HuH-7 (cell line): Measurements from ENCODE around the gene HPCAL4.

ENCODE experiments used
- DNase-seq: peaks from one replicate; pipeline ENCODE4 v3.0.0; 2011; ENCODE audit warnings: low spot score

The HPCAL4 gene

DNA sequence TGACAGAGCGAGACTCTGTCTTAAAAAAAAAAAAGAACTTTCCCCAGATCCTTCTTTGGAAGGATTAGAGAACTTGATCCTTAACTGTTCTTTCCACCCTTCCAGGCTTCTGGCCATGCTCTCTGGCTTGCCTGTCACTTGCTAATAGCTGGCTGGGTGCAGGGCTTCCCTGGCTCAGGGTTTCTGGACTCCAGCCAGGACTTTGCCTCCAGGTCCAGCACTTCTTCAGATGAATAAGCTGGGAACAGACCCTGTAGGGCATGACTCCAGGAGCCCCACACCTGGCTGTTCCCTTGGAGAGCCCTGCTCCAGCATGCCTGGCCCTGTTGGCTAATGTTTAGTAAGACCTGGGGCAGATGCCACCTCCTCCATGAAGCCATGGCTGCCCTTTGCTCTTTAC, 16.0 kb downstream of the HPCAL4 start:
- no peak for DNase-seq

DNA sequence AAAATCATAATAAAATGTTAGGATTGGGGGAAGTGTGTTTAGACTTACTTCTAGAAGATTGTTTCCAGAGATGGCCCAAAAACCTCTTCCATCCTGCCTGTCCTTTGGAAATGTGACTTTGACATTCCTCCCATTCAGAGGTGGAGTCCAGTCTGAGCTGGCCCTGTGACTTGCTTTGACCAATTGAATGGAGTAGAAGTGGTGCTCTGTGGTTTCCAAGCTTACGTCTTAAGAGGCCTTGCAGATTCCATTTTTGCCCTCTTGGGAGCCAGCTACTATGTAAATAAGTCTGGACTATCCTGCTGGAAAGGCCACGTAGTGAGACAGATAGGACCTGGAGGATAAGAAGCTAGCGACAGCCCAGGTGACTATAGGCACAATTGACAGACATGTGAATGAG, 18.0 kb downstream of the HPCAL4 start:
- DNase-seq: no peak

DNA sequence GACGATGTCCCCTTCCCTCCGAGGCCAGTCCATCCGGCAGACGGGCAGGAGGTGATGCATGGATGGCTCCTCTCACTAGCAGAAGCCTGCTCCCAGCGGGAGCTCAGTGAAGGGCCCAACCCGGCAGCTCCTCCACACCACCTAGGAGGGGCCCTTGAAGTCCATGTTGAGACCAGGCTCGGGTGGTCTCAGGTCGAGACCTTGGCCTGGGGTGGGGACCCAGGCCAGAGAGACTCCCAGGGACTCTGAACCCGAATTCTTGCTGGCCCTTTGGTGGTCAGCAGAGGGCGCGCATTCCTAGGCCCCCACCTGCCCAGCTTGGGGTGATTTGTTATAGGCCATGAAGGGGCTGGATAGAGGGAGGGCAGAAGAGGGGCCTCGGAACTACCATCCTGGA, 18.7 kb downstream of the HPCAL4 start:
- DNase-seq: peak; percentile 84

DNA sequence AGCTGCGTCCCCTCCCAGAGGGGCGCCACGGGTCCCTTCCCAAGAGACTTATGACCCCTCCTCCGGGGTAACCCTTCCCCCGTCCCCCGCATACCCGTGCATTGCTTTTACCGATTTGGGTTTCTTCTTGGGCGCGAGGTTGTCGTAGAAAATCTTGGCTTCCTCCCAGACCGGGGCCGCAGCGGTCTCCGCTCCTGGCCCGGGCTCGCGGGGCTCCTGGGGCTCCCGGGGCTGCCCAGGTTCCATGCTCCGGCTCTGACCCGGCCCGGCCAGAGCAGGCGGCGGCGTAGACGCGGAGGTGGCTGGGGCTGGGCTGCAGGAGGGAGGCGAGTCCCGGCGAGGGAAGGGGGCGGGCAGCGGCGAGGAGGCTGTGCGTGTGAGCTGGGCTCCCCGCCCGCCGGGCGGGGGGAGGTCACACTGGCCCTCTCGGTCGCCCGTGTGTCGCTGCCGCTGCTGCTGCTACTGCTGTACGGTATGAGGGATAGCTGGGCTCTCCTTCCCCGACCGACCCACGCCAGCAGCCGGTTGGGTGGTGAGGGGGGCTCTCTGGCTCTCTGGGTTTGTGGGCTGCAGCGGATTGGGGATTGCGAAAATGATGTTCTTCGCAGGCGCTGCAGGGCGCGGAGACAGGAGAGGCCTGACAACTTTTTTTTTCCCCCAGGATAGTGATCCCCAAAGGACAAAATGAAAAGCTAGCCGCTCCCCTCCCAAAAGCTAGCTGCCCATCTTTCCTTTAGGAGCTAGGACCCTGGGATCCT, 19.3 kb downstream of the HPCAL4 start, which contains the start of gene NT5C1A:
Gene NT5C1A, minus strand, starts transcription at position 315 of the 758 bp plus-strand sequence. Its CDS starts 69 bp downstream, at position 246.
- peak; percentile 67 for DNase-seq

DNA sequence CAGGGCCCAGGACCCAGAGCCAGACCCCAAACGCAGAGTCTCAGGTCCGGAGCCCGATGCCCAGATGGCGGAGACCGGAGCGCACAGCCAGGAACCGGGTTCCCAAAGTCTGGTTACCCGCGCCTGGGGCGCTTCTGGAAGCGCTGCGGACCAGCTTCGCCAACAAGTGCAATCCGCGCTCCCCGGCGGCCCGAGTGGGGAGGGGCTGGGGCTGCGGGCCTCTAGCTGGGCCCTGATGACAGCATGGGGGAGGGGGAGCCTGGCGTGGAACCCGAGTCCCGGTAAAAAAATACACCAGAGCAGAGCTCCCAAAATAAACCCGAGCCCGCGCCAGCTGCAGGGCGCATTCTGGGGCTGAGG, 19.8 kb downstream of the HPCAL4 start:
- DNase-seq: no peak

DNA sequence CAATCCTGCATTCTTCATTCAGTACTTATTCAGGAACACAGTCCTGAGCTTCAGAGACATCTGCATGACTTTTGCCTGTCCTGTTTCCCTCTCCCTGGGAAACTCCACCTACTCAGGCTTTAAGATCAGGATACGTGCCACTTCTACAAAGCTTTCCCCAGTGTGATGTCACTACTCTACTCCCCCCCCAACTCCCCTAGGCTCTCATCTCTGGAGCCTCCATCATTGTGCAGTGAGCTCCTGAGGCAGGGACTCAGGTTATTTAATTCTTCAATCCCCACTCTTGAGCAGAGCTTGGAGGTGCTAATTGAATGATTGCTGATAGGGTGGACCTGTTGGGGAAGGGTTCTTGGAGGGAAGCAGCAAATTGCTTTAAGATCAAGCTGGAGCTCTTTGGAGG, 20.5 kb downstream of the HPCAL4 start:
- no peak for DNase-seq

DNA sequence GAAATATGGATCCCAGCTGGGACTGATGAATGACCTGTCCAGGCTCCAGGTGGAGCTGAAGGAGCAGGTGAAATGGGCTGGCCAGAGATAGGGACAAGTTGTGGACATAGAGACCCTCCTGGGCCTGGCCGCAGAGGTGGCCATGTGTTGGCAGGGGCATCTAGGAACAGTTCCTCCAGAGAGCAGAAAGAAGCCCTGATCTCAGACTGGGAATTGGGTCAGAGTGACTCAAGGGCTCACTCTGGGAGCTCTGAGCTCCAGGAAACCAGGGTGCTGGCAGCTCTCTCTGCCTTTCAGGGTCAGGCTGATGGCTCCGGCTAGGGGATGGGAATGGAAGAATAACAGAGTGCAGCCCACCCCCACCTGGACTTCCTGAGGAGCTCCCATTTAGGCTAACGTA, 22.3 kb downstream of the HPCAL4 start:
- DNase-seq: no peak

DNA sequence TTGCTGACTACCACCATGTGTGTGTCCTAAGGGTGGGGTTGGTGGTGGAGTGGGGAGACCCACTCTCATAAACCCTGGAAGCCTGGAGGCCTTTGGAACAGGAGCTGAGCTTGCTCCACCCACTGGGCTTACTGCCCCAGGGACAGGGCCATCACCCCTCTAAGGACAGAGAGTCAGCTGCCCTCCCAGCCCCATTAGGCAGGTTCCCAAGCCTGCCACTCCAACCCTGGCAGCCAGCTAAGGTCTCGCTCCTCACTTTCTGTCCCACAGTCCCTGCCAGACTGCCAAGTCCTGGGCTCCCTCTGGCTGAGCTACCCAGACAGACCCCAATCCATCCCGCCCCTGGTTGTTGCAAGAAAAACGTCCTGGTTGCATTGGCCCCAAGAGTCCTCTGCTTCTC, 23.1 kb downstream of the HPCAL4 start:
- no peak for DNase-seq

DNA sequence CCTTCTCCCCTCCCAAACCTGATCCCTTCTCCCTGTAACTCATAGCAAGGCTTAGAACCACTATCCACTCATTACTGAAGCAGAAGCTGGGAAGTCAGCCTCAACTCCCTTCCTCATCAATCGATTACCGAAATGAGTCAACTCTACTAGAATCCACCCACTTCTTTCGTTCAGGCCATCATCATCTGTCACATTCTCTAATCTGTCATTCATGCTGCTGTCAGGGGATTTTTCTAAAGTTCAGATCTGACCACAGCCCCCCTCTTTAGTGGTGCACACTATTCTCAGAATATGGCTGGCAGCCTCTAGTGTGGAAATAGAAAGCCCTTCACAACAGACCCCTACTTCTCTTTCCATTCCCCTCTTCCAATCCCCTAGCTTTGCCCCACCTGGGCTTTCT, 24.5 kb downstream of the HPCAL4 start:
- DNase-seq: no peak

DNA sequence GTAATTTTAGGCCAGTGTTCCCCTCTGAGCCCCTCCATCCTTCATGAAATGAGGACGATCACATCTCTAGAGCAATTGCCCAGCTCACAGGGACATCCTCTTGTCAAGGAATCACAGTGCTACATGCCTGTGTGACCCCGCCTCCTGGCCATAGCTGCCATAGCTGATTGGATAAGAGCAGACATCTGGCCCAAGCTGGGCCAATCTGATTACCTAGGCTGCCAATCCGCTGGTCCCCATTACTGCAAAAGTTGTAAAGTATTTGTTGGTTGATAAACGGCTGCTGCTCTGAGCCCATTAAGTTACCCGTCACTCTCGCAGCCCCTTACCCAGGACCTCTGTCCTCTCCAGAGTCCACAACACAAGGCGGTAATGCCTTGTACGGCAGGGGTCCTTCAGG, 27.7 kb downstream of the HPCAL4 start:
- no peak for DNase-seq

DNA sequence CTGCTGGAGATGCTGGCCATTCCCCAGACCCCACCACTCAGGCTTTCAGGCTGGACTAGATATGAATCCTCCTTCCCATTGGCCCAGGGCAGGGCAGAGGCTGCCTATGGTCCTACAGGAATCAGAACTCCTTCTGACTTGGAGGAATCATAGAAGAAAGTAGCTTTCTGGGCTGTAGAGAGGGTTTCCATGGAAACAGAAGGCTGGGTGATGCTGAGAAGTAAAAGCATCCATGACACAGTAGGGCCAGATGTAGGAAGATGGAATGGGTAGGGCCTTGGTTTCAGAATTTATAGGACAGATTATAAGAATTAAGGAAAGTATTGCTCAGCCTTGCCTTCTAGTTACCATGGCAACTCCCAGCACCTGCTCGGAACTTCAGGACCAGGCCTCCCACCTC, 28.4 kb downstream of the HPCAL4 start:
- DNase-seq: no peak

DNA sequence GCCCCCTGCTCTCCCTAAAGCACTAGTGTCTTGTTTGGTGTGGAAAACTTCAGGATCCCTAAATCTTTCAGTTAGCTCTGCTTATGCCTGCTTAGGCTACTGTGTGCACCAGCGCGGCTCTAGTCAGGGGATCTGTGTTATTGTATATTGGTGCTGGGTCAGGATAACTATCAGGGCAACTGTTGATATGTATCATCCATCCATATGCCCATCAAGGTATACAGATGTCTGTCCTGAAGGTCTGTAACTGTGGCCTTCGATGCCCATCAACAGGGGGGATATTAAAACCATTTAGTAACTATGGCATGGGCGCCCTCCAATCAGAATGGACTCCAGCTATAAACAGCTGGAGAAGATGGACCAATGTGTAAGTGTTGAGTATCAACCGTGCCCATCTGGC, 31.7 kb downstream of the HPCAL4 start:
- DNase-seq: no peak

DNA sequence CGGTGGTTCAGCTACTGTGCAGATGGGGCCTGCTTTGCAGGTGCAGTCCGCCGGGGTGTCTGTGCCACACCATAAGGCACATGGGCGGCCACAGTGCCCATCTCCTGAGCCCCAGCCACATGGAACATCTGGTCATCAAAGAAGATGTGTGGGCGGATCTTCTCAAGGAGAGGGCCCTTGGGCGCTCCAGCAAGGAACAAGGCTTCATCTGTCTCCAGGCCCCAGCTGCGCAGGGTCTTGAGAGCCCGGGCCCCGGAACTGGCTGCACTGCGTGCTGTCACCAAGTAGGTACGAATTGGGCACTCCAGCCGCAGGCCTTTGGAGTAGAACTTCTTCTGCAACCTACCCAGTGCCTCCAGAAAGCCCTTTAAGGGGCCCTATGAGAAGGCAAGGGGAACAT, 32.1 kb downstream of the HPCAL4 start:
- no peak for DNase-seq

DNA sequence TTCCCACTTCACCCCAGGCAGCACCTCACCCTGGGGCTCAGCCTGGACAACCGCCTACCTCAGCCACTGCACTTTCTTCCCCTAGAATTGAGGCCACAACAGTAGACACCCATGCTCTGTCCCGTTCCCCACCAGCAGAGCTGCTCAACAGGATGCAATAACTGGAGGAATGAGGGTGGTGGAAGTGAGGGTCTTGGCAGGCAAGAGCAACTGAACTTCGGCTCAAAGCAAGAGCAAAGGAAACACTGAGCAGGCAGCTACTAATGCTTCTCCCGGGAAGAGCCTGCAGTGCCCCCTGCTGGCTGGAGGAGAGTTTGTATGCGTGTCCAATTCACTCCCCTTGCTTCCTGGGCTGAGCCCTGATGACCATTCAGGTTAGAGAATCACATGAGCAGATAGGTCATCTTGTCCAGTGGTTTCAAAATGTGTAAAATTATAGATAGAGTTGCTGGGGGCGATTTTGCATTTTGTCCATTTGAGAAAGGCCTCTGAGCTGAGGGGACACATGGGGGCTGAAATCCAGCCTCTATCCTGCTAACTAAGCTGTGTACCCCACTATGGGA, 33.2 kb downstream of the HPCAL4 start:
- DNase-seq: peak; percentile 78

DNA sequence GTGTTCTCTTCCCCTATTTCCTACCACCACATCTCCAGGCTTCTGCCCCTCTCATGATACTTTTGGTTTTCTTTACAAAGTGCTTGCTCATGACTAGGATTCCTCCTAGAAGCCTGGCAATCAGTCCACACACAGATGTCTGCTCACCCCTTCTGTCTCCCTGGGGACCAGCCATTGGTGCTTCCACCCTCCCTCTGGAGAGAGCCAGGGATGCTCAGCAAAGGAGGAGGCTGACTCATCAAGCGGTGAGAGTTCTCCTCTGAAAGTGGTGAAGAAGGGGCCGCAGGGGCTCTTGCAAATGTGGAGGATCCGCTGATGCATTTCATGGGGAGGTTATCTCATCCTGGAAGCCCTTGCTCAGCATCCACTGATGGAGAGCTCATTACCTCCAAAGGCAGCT, 33.8 kb downstream of the HPCAL4 start:
- DNase-seq: no peak

DNA sequence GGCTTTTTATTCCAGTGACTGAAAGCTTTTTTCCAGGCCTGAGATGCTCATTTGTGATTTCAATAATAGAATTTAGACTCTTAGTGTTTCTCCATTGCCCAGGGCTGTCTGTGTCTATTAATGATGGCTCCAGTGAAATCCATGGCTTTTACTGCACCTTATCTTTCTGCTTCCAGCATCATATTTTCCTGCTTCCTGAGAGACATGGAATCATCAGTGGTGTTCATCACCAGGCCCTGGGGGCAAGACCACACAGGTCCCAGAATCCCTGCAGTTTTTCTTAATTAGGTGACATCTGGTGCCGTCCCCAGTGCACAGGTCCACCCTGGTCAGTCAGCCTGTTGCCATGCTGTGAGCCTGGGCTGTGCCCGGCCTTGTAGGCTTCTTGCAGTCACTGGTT, 34.8 kb downstream of the HPCAL4 start:
- DNase-seq: no peak

DNA sequence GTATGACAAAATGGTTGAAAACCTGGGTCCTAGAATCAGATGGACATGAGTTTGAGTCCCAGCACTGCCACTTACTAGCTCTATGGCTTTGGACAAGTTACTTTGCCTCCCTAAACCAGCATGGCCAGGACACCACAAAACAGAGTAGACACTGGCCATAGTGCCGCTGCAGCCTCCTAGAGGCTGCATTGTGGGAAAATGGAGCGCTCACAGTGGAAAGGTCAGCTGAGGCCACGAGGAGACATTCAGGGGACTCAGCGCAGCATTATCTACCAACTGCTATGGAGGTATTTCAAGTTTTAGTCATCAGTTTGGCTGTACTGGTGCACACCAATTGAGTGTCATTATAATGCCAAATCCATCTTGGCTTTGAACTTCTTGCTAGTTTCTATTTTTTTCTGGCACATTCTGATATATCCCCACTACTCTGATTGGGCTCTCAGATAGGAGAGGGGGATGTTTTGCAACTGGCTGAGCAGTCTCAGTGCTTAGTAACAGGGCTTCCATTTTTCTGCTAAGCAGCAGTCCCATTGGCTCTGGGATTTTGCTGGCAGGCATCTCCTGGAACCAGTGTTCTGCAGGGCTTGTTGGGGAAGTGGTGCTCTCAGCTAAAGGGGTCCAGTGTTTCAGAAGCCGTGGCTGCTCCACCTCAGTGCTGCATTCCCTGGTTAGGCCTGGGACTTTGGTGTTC, 35.5 kb downstream of the HPCAL4 start:
- no peak for DNase-seq

DNA sequence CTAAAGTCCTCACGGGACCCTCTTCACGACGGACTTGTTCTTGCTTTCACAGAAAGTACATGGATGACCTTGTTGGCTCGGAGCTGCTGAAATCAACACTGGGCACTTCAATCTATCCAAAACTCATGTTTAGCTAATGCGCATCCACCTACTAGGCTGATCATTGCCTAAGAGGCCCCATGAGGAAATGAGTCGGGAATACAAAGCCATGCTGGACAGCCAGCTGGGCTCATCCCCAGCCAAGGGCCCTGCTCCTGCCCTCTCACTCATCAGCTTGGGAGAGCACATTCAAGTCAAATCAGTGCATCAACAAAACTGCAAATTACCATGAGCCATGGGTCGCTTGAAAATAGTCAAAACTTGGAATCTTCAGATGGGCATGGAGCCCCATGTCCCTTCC, 36.9 kb downstream of the HPCAL4 start:
- no peak for DNase-seq

DNA sequence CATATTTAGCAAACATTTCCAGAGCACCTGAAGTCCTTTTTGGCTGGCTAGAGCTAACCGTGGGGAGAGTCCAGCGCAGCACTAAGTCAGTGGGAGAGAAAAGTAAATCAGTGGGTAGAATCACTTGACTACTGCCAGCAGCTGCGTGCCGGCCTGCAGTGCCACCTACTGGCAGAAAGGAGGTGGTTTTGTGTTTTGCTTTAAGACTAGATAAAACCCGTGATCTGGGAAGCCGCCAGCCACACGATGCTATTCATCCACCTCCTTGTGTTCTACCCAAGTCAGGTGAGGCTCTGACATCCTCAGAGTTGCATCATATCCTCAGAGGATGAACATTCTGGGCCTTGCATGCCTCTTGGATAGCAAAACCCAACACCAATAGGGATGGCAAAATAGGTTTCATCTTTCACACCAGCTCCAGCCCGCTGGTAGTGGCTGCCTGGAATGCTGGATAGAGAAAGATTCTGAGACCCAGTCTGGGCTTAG, 37.6 kb downstream of the HPCAL4 start:
- DNase-seq: peak; percentile 71

DNA sequence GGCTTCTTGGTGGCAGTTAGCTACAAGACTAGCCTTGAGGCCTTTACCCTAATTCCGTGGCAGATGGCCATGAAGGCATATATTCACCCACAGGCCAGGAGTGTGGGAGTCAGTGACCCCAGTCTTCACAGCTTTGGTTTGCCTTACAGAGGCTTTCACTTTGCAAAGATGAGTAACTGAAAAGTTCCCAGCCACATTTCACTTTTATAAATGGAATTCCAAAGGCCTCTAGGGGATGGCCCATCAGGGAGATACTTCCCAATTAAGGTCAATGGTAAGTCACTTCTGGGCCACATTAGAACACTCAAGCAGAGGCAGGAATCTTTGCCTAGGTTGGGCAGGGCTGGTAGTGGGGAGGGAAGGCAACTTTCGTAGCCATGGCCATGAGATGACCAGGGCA, 38.7 kb downstream of the HPCAL4 start:
- DNase-seq: no peak

DNA sequence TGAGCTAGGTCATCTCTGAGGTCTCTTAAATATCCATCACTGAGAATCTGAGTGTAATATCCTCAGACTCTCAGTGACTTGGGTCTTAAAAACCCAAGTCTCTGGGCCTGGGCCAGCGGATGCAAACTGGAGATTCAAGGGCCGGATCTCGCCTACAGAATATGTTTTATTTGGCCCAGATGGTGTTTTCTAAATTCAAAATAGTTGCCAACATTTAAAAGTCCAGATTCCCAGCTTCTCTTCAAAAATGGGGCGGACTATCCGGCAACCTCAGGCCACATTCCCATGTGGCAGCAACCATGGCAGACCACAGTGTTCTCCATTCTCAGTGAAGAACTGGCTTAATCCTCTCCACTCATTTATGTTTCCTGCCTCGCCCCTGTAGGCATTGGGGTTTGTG, 39.1 kb downstream of the HPCAL4 start:
- DNase-seq: no peak

DNA sequence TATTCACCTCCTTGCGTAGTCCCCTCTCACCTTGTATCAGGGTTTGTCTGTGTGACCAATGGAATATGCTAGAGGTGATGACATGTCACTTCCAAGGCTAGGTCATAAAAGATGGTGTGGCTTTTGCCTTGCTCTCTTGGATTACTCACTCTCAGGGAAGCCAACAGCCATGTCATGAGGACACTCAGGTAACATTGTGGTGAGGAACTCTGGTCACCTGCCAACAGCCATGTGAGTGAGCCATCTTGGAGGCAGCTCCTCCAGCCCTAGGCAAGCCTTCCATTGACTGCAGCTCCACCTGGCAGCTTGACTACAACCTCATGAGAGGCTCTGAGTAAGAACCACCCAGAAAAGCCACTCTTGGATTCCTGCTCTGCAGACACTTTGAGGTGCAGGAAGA, 40.8 kb downstream of the HPCAL4 start:
- no peak for DNase-seq

DNA sequence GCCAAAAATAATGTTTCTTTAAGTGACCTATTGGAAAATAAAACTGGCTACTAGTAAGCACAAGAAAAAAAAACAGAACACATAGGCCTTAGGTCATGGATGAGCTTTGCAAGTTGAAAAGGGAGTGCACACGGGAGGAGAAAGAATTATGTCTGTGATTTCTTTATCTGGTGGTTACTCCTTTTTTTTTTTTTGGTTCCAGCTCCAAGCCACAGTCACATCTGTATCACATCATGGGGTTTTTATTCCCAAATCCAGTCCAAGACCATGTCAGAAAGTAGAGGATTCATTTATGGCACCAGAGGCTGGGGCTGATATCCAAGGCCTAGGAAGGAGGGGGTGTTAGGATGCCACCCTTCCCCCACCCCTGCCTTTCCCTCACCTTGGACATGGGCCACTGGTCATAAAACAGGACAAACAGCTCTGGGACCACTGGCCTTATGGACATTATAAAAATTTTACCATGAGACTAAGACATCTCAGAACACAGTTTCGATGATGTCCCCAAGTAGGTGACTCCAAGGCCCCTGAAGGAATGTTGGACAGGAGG, 41.5 kb downstream of the HPCAL4 start:
- DNase-seq: no peak
